Left lung (tissue), 10 donors: ENCODE results near the gene TBC1D9. TPM values are rescaled to one million over a fixed set of nuclear protein-coding genes. Genes with fewer than 3 reads are reported as not detected.

Experiments
- ATAC-seq: fragments of 200-7000 bp; cut with Tn5 transposase; one replicate; pipeline ENCODE4 v1.9.1; 2020; ENCODE audit warnings: moderate library complexity
- DNase-seq, 4 donors: peaks; one replicate each; pipeline ENCODE4 v3.0.0-alpha.2; 2013 to 2020
- H3K27ac ChIP-seq, 2 donors: fragments of 200-600 bp; sonication (generic) in 1 of 2; one replicate each; pipeline versions ENCODE4 v1.5.0 to v1.8.0; 2020 to 2021
- H3K27me3 ChIP-seq, 2 donors: fragments of 200-600 bp; sonication (generic) in 1 of 2; one replicate each; pipeline versions ENCODE4 v1.5.0 to v1.8.0; 2020 to 2021
- H3K36me3 ChIP-seq, 2 donors: fragments of 200-600 bp; sonication (generic) in 1 of 2; one replicate each; pipeline versions ENCODE4 v1.5.0 to v1.8.0; 2020 to 2021
- H3K4me1 ChIP-seq, 2 donors: fragments of 200-600 bp; one replicate each; pipeline ENCODE4 v1.8.0; 2021
- H3K4me3 ChIP-seq, 2 donors: fragments of 200-600 bp; sonication (generic) in 1 of 2; one replicate each; pipeline versions ENCODE4 v1.5.0 to v1.8.0; 2020 to 2021; ENCODE audit warnings: mild to moderate bottlenecking in 1 of 2
- H3K9me3 ChIP-seq, 2 donors: fragments of 200-600 bp; sonication (generic) in 1 of 2; one replicate each; pipeline versions ENCODE4 v1.5.0 to v1.8.0; 2020 to 2021
- CTCF ChIP-seq, 2 donors: fragments of 200-600 bp; sonication (generic) in 1 of 2; IDR thresholded peaks; one replicate each; pipeline versions ENCODE4 v1.5.0 to v1.8.0; 2021; ENCODE audit warnings: antibody characterized with exemption in 2 of 2
- intact Hi-C, 2 donors: fragments of 100-400 bp; cut with DNase I; formaldehyde crosslinking; loops; one replicate each; pipeline versions ENCODE4 v1.11.2 to v1.14.2; 2022
- polyA plus RNA-seq, 6 donors: library from polyadenylated mRNA; unstranded; fragments of 120-200 nt; gene quantifications; one replicate each; pipeline ENCODE4 v1.2.1, GENCODE V29; 2013; ENCODE audit not compliant: insufficient read length in 6 of 6
- total RNA-seq, 2 donors: library from RNA; stranded (reverse); fragmentation: NEBNext Ultra II Directional; extraction: Animal tissue kit (Norgen Biotek cat#: 25700); gene quantifications; one replicate each; pipeline ENCODE4 v1.2.1, GENCODE V29; 2021
- donor health status: DM: no; HTN: yes; CAD: no.
- donor health status: DM: no; HTN: no; CAD: no.

The TBC1D9 gene
- total and polyA plus RNA-seq, 8 donors: 27.7 to 35.7 (median 32.3) TPM

- no peaks in the 10 kb centered on the region for H3K27me3 ChIP-seq
- H3K9me3 ChIP-seq: no peaks in the 10 kb centered on the region
- H3K4me3 ChIP-seq: peak overlapping the region; percentile 17 to 33
- ATAC-seq: no peak
- no peak for DNase-seq
- peak overlapping the region; percentile 57 to 65 for H3K27ac ChIP-seq
- no peaks in the 10 kb centered on the region for H3K4me1 ChIP-seq
- peaks cover 0 to 53% of the 10 kb centered on the region in 2 donors for H3K36me3 ChIP-seq
- intact Hi-C loops: no loop called here
- no peak for TF ChIP-seq CTCF (IDR thresholded peaks at IDR 0.05)
Observed at GRCh38 chr4:140641105-140641555, 115.1 kb downstream of the TBC1D9 start.

GRCh38 chr4:140640150-140640748 is 115.9 kb downstream of the TBC1D9 start:
- no peaks in the 10 kb centered on the region for H3K9me3 ChIP-seq
- H3K4me1 ChIP-seq: no peaks in the 10 kb centered on the region
- no peak overlapping the region for H3K27ac ChIP-seq
- H3K4me3 ChIP-seq: no peak overlapping the region
- no peaks in the 10 kb centered on the region for H3K27me3 ChIP-seq
- ATAC-seq: no peak
- TF ChIP-seq CTCF (IDR thresholded peaks at IDR 0.05): no peak
- DNase-seq: no peak
- H3K36me3 ChIP-seq: peaks cover 0 to 48% of the 10 kb centered on the region in 2 donors
- intact Hi-C loops: no loop called here

GRCh38 chr4:140639066-140639465 is 117.1 kb downstream of the TBC1D9 start:
- no peak for ATAC-seq
- no peak overlapping the region for H3K27ac ChIP-seq

GRCh38 chr4:140637836-140638235 is 118.3 kb downstream of the TBC1D9 start:
- peak; percentile 49 for ATAC-seq
- DNase-seq: no peak
- Histone ChIP-seq H3K4me3 (no peak overlapping the region), H3K27ac (no peak overlapping the region), H3K27me3 (no peaks in the 10 kb centered on the region), H3K4me1 (no peaks in the 10 kb centered on the region), H3K36me3 (peaks cover 0 to 38% of the 10 kb centered on the region in 2 donors), H3K9me3 (no peaks in the 10 kb centered on the region)
- intact Hi-C loops: no loop called here
- TF ChIP-seq CTCF (IDR thresholded peaks at IDR 0.05): peak; percentile 32 to 51

More at GRCh38 chr4:140639066-140639465, 117.1 kb downstream of the TBC1D9 start:
- no peaks in the 10 kb centered on the region for H3K27me3 ChIP-seq
- no peak for DNase-seq
- H3K4me3 ChIP-seq: no peak overlapping the region
- H3K9me3 ChIP-seq: no peaks in the 10 kb centered on the region
- TF ChIP-seq CTCF (IDR thresholded peaks at IDR 0.05): no peak
- intact Hi-C loops: no loop called here
- H3K36me3 ChIP-seq: peaks cover 0 to 38% of the 10 kb centered on the region in 2 donors
- no peaks in the 10 kb centered on the region for H3K4me1 ChIP-seq

- intact Hi-C loops: no loop called here
- DNase-seq: peak in 3 of 4 donors; percentile 30 to 76 (median 62)
Observed at GRCh38 chr4:140635606-140636005, 120.6 kb downstream of the TBC1D9 start.

More at GRCh38 chr4:140635606-140636005, 120.6 kb downstream of the TBC1D9 start:
- Histone ChIP-seq H3K36me3 (peaks cover 0 to 38% of the 10 kb centered on the region in 2 donors), H3K27ac (no peak overlapping the region), H3K4me3 (no peak overlapping the region), H3K9me3 (no peaks in the 10 kb centered on the region), H3K27me3 (no peaks in the 10 kb centered on the region), H3K4me1 (no peaks in the 10 kb centered on the region)
- no peak for TF ChIP-seq CTCF (IDR thresholded peaks at IDR 0.05)
- peak; percentile 96 for ATAC-seq
